ENCODE measurements around the gene MAP1LC3B2. TPM values are rescaled to one million over a fixed set of nuclear protein-coding genes. Genes with fewer than 3 reads are reported as not detected.
A peak's percentile ranks its signal among the peaks of the same experiment; 100 is the strongest.

Gene MAP1LC3B2
- total and polyA plus RNA-seq, 2 of the 13 experiments (the other 11 are each of a cell fraction or from before 2014, with no cell fraction given) = 0.60 to 2.2 TPM

DNA sequence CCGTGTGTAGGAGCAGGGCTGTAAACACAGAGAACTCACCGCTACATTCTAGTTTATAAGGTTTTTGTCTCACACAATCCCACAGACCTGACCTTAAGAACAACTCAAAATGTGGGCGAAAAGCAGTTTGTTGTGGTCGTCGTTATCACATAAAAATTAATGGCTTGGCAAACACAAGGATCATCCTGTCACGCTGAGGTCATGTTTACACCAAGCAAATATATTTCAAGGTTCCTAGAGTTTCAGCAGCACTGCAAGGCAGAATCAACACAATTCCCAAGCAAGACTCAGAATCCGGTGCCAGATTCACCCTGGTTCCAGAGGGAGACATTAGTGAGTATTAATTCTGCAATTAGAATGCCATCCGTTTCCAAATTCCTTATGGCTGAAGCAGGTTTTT, 30.1 kb upstream of the MAP1LC3B2 start (continued):
- TF ChIP-seq ZNF24 (IDR thresholded peaks at IDR 0.05) = no peak
- TF ChIP-seq KLF13 (CRISPR knock-in tag; IDR thresholded peaks at IDR 0.05) = no peak
- TF ChIP-seq EP300 (IDR thresholded peaks at IDR 0.05; ENCODE audit: low read depth in 2 of 2, low read length in 2 of 2) = peak in 1 of 2 experiments; percentile 75; a peak in 1 of 4 replicates
- TF ChIP-seq EP300 (CRISPR knock-in tag; IDR thresholded peaks at IDR 0.05; ENCODE audit: borderline replicate concordance) = peak; percentile 45; the same call in 1 of the 2 replicates
- no peak for TF ChIP-seq KDM4B (CRISPR knock-in tag; IDR thresholded peaks at IDR 0.05)
- TF ChIP-seq, protein P1, sequence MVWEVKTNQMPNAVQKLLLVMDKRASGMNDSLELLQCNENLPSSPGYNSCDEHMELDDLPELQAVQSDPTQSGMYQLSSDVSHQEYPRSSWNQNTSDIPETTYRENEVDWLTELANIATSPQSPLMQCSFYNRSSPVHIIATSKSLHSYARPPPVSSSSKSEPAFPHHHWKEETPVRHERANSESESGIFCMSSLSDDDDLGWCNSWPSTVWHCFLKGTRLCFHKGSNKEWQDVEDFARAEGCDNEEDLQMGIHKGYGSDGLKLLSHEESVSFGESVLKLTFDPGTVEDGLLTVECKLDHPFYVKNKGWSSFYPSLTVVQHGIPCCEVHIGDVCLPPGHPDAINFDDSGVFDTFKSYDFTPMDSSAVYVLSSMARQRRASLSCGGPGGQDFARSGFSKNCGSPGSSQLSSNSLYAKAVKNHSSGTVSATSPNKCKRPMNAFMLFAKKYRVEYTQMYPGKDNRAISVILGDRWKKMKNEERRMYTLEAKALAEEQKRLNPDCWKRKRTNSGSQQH (CRISPR knock-in tag; IDR thresholded peaks at IDR 0.05; ENCODE audit: low read depth) = no peak
- no peak for TF ChIP-seq ZNF878 (CRISPR knock-in tag; IDR thresholded peaks at IDR 0.05)
- peak; percentile 96 for TF ChIP-seq HMG20B (CRISPR knock-in tag; conservative IDR thresholded peaks at IDR 0.05)
- TF ChIP-seq ZNF30 (CRISPR knock-in tag; IDR thresholded peaks at IDR 0.05) = no peak
- TF ChIP-seq, protein P2, sequence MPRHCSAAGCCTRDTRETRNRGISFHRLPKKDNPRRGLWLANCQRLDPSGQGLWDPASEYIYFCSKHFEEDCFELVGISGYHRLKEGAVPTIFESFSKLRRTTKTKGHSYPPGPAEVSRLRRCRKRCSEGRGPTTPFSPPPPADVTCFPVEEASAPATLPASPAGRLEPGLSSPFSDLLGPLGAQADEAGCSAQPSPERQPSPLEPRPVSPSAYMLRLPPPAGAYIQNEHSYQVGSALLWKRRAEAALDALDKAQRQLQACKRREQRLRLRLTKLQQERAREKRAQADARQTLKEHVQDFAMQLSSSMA (CRISPR knock-in tag; IDR thresholded peaks at IDR 0.05) = no peak
- no peak for TF ChIP-seq TEF (CRISPR knock-in tag; IDR thresholded peaks at IDR 0.05)
- no peak for TF ChIP-seq U2AF1 (optimal IDR thresholded peaks at IDR 0.05; ENCODE audit: low read depth, low read length)
- no peak for TF ChIP-seq ZFP62 (CRISPR knock-in tag; IDR thresholded peaks at IDR 0.05)
- TF ChIP-seq HNF4G (IDR thresholded peaks at IDR 0.05; ENCODE audit: borderline replicate concordance, low read depth, low read length) = peak; percentile 29; the same call in 1 of the 2 replicates
- no peak for TF ChIP-seq HNF4G (CRISPR knock-in tag; IDR thresholded peaks at IDR 0.05; ENCODE audit: borderline replicate concordance, low read depth)
- TF ChIP-seq REPIN1 (CRISPR knock-in tag; IDR thresholded peaks at IDR 0.05; ENCODE audit: borderline replicate concordance, low read depth) = no peak; the same call in 1 of the 2 replicates
- TF ChIP-seq, protein P3, sequence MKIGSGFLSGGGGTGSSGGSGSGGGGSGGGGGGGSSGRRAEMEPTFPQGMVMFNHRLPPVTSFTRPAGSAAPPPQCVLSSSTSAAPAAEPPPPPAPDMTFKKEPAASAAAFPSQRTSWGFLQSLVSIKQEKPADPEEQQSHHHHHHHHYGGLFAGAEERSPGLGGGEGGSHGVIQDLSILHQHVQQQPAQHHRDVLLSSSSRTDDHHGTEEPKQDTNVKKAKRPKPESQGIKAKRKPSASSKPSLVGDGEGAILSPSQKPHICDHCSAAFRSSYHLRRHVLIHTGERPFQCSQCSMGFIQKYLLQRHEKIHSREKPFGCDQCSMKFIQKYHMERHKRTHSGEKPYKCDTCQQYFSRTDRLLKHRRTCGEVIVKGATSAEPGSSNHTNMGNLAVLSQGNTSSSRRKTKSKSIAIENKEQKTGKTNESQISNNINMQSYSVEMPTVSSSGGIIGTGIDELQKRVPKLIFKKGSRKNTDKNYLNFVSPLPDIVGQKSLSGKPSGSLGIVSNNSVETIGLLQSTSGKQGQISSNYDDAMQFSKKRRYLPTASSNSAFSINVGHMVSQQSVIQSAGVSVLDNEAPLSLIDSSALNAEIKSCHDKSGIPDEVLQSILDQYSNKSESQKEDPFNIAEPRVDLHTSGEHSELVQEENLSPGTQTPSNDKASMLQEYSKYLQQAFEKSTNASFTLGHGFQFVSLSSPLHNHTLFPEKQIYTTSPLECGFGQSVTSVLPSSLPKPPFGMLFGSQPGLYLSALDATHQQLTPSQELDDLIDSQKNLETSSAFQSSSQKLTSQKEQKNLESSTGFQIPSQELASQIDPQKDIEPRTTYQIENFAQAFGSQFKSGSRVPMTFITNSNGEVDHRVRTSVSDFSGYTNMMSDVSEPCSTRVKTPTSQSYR (CRISPR knock-in tag; IDR thresholded peaks at IDR 0.05; ENCODE audit: borderline replicate concordance) = no peak
- no peak for TF ChIP-seq ATF7 (IDR thresholded peaks at IDR 0.05)
- no peak for TF ChIP-seq ATF7 (CRISPR knock-in tag; IDR thresholded peaks at IDR 0.05)
- no peak for TF ChIP-seq ZFP36L1 (CRISPR knock-in tag; IDR thresholded peaks at IDR 0.05)
- no peak for TF ChIP-seq FOXM1 (CRISPR knock-in tag; IDR thresholded peaks at IDR 0.05)
- no peak for TF ChIP-seq SCMH1 (CRISPR knock-in tag; IDR thresholded peaks at IDR 0.05; ENCODE audit: borderline replicate concordance)
- no peak for TF ChIP-seq GZF1 (CRISPR knock-in tag; IDR thresholded peaks at IDR 0.05)
- no peak for TF ChIP-seq ZFP37 (CRISPR knock-in tag; IDR thresholded peaks at IDR 0.05; ENCODE audit: borderline replicate concordance)
- no peak for TF ChIP-seq MBD4 (IDR thresholded peaks at IDR 0.05; ENCODE audit: borderline replicate concordance, low read length)
- TF ChIP-seq ZNF891 (CRISPR knock-in tag; IDR thresholded peaks at IDR 0.05) = no peak
- TF ChIP-seq MYNN (CRISPR knock-in tag; IDR thresholded peaks at IDR 0.05; ENCODE audit: low read depth) = no peak
- no peak for TF ChIP-seq ZNF614 (CRISPR knock-in tag; IDR thresholded peaks at IDR 0.05; ENCODE audit: borderline replicate concordance)
- TF ChIP-seq RARA (CRISPR knock-in tag; IDR thresholded peaks at IDR 0.05) = peak; percentile 97
